PFSK-1 (cell line): Measurements from ENCODE around the gene MYO1A.

ENCODE experiments used
- REST ChIP-seq, 2 experiments: IDR thresholded peaks; 2 replicates each; pipeline versions ENCODE4 v1.6.1 to v1.8.0; 2011 to 2012; ENCODE audit warnings: low read depth in 2 of 2, low read length in 2 of 2, control low read depth in 1 of 2, inconsistent platforms in 1 of 2, mild to moderate bottlenecking in 1 of 2, moderate library complexity in 1 of 2; ENCODE audit not compliant: insufficient read depth in 1 of 2
- SIN3A ChIP-seq: IDR thresholded peaks from 2 replicates; pipeline ENCODE4 v1.6.1; 2012; ENCODE audit warnings: mild to moderate bottlenecking, low read length, moderate library complexity, borderline replicate concordance; ENCODE audit not compliant: insufficient read depth

- TF ChIP-seq REST (IDR thresholded peaks at IDR 0.05; ENCODE audit: insufficient read depth in 1 of 2, low read depth in 2 of 2, low read length in 2 of 2) (no peak), SIN3A (no peak)
Measured at GRCh38 chr12:57027011-57027804, 22.7 kb downstream of the MYO1A start.
